ENCODE results near the gene ELFN1.

DNA sequence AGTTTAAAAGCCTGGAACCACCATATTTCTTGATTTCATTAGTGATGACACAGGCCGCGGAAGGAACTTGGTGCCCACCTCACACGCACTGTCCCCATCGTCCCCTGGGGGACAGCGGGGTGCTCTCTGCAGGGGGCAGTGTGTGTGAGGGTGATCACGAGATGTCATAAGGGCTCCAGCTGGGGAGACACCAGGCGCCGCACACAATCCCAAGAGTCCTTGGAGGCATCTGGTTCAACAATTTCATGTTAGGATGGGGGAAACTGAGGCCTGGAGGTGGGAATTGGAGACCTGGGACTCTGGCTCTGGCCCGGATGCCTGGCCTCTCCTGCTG lies 66.4 kb downstream of the ELFN1 start:
- TF ChIP-seq, protein P1, sequence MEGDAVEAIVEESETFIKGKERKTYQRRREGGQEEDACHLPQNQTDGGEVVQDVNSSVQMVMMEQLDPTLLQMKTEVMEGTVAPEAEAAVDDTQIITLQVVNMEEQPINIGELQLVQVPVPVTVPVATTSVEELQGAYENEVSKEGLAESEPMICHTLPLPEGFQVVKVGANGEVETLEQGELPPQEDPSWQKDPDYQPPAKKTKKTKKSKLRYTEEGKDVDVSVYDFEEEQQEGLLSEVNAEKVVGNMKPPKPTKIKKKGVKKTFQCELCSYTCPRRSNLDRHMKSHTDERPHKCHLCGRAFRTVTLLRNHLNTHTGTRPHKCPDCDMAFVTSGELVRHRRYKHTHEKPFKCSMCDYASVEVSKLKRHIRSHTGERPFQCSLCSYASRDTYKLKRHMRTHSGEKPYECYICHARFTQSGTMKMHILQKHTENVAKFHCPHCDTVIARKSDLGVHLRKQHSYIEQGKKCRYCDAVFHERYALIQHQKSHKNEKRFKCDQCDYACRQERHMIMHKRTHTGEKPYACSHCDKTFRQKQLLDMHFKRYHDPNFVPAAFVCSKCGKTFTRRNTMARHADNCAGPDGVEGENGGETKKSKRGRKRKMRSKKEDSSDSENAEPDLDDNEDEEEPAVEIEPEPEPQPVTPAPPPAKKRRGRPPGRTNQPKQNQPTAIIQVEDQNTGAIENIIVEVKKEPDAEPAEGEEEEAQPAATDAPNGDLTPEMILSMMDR (conservative IDR thresholded peaks at IDR 0.05; ENCODE audit: low read depth, low read length) = no peak
- TF ChIP-seq EZH2 (IDR thresholded peaks at IDR 0.05; ENCODE audit: low read length, unreplicated experiment) = no peak
